MM.1S (cell line): ENCODE measurements around the gene RGS6.

Source experiments
- DNase-seq: peaks from one replicate; pipeline ENCODE4 v3.0.0-alpha.2; 2015
- H2AFZ ChIP-seq: fragments of 300-600 bp; sonication (generic); 2 replicates; pipeline ENCODE4 v1.6.0; 2016; ENCODE audit warnings: antibody characterized with exemption, low read length
- H3F3A ChIP-seq: fragments of 300-600 bp; sonication (generic); 2 replicates; pipeline ENCODE4 v1.6.1; 2016; ENCODE audit warnings: mild to moderate bottlenecking, antibody characterized with exemption, low read length, moderate library complexity, mixed read lengths; ENCODE audit not compliant: insufficient read depth
- H3K27ac ChIP-seq: fragments of 300-600 bp; sonication (generic); 2 replicates; pipeline ENCODE4 v1.5.1; 2016; ENCODE audit warnings: mild to moderate bottlenecking, low read length
- H3K27me3 ChIP-seq: fragments of 300-600 bp; sonication (generic); replicated peaks from 2 replicates; pipeline ENCODE4 v1.6.0; 2016; ENCODE audit warnings: low read length; ENCODE audit not compliant: insufficient read depth
- H3K36me3 ChIP-seq: fragments of 300-600 bp; sonication (generic); replicated peaks from 2 replicates; pipeline ENCODE4 v1.6.1; 2016; ENCODE audit warnings: mild to moderate bottlenecking, low read length, mixed read lengths; ENCODE audit not compliant: insufficient read depth
- H3K4me1 ChIP-seq: fragments of 300-600 bp; sonication (generic); 2 replicates; pipeline ENCODE4 v1.6.1; 2016; ENCODE audit warnings: low read length, mixed read lengths
- H3K4me2 ChIP-seq: fragments of 300-600 bp; sonication (generic); 2 replicates; pipeline ENCODE4 v1.6.0; 2016; ENCODE audit warnings: low read depth, low read length
- H3K4me3 ChIP-seq: fragments of 300-600 bp; sonication (generic); 2 replicates; pipeline ENCODE4 v1.5.1; 2016; ENCODE audit warnings: low read length, mixed read lengths
- H3K79me2 ChIP-seq: fragments of 300-600 bp; sonication (generic); 2 replicates; pipeline ENCODE4 v1.6.1; 2016; ENCODE audit warnings: mixed run types, low read length, mixed read lengths
- H3K9ac ChIP-seq: fragments of 300-600 bp; sonication (generic); 2 replicates; pipeline ENCODE4 v1.6.1; 2016; ENCODE audit warnings: low read length, mixed read lengths
- H3K9me2 ChIP-seq: fragments of 300-600 bp; sonication (generic); replicated peaks from 2 replicates; pipeline ENCODE4 v1.6.1; 2016; ENCODE audit warnings: mild to moderate bottlenecking, low read length, mixed read lengths; ENCODE audit not compliant: insufficient read depth
- H3K9me3 ChIP-seq: fragments of 300-600 bp; sonication (generic); replicated peaks from 2 replicates; pipeline ENCODE4 v1.6.1; 2016; ENCODE audit warnings: mild to moderate bottlenecking, low read length, mixed read lengths; ENCODE audit not compliant: insufficient read depth
- H4K20me1 ChIP-seq: fragments of 300-600 bp; sonication (generic); 2 replicates; pipeline ENCODE4 v1.6.1; 2016; ENCODE audit warnings: mild to moderate bottlenecking, low read length, moderate library complexity, mixed read lengths; ENCODE audit not compliant: insufficient read depth
- EZH2 ChIP-seq: fragments of 300-600 bp; sonication (generic); optimal IDR thresholded peaks from 2 replicates; pipeline ENCODE3; 2017; ENCODE audit warnings: low read depth, mild to moderate bottlenecking, antibody characterized with exemption, low read length, mixed read lengths
- EZH2phosphoT487 ChIP-seq: fragments of 300-600 bp; sonication (generic); IDR thresholded peaks from 2 replicates; pipeline ENCODE4 v1.6.1; 2018; ENCODE audit warnings: antibody characterized with exemption, low read length
- TF ChIP-seq, protein P1 (sequence below): fragments of 300-600 bp; sonication (generic); IDR thresholded peaks from 2 replicates; pipeline ENCODE4 v1.5.1; 2016; ENCODE audit warnings: antibody characterized with exemption, low read length, mixed read lengths

RGS6 gene

GRCh38 chr14:72111911-72112310, 179.7 kb downstream of the RGS6 start:
- no peaks in the 10 kb centered on the region for H3K9me3 ChIP-seq
- H3K27ac ChIP-seq: no peak overlapping the region
- no peak overlapping the region for H2AFZ ChIP-seq
- no peaks in the 10 kb centered on the region for H3K4me1 ChIP-seq
- no peaks in the 10 kb centered on the region for H3K9me2 ChIP-seq
- no peak overlapping the region for H3K4me2 ChIP-seq
- no peak for TF ChIP-seq EZH2
- no peak for TF ChIP-seq EZH2phosphoT487
- TF ChIP-seq, protein P1, sequence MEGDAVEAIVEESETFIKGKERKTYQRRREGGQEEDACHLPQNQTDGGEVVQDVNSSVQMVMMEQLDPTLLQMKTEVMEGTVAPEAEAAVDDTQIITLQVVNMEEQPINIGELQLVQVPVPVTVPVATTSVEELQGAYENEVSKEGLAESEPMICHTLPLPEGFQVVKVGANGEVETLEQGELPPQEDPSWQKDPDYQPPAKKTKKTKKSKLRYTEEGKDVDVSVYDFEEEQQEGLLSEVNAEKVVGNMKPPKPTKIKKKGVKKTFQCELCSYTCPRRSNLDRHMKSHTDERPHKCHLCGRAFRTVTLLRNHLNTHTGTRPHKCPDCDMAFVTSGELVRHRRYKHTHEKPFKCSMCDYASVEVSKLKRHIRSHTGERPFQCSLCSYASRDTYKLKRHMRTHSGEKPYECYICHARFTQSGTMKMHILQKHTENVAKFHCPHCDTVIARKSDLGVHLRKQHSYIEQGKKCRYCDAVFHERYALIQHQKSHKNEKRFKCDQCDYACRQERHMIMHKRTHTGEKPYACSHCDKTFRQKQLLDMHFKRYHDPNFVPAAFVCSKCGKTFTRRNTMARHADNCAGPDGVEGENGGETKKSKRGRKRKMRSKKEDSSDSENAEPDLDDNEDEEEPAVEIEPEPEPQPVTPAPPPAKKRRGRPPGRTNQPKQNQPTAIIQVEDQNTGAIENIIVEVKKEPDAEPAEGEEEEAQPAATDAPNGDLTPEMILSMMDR: no peak
- H3K79me2 ChIP-seq: no peaks in the 10 kb centered on the region
- no peak for DNase-seq
- no peaks in the 10 kb centered on the region for H3K36me3 ChIP-seq
- no peaks in the 10 kb centered on the region for H3K27me3 ChIP-seq
- H3K4me3 ChIP-seq: no peak overlapping the region
- H4K20me1 ChIP-seq: no peaks in the 10 kb centered on the region
- no peaks in the 10 kb centered on the region for H3F3A ChIP-seq
- no peak overlapping the region for H3K9ac ChIP-seq

- H3K9me3 ChIP-seq: no peaks in the 10 kb centered on the region
- no peaks in the 10 kb centered on the region for H3K9me2 ChIP-seq
- no peaks in the 10 kb centered on the region for H3K27me3 ChIP-seq
- H3K9ac ChIP-seq: no peak overlapping the region
- no peak overlapping the region for H3K27ac ChIP-seq
- no peaks in the 10 kb centered on the region for H4K20me1 ChIP-seq
- no peak overlapping the region for H3K4me3 ChIP-seq
- no peaks in the 10 kb centered on the region for H3F3A ChIP-seq
- no peak for DNase-seq
- no peaks in the 10 kb centered on the region for H3K36me3 ChIP-seq
- H3K4me1 ChIP-seq: no peaks in the 10 kb centered on the region
- H2AFZ ChIP-seq: no peak overlapping the region
- no peak overlapping the region for H3K4me2 ChIP-seq
- TF ChIP-seq EZH2 (no peak), EZH2phosphoT487 (no peak)
- TF ChIP-seq, protein P1: no peak
- no peaks in the 10 kb centered on the region for H3K79me2 ChIP-seq
These were observed 186.6 kb downstream of the RGS6 start for GRCh38 chr14:72118841-72119240.

- H3K9me3 ChIP-seq: no peaks in the 10 kb centered on the region
- H3K4me1 ChIP-seq: no peaks in the 10 kb centered on the region
- no peak overlapping the region for H3K9ac ChIP-seq
- TF ChIP-seq, protein P1: no peak
- no peaks in the 10 kb centered on the region for H3K79me2 ChIP-seq
- no peaks in the 10 kb centered on the region for H3K9me2 ChIP-seq
- no peaks in the 10 kb centered on the region for H4K20me1 ChIP-seq
- H3F3A ChIP-seq: no peaks in the 10 kb centered on the region
- no peak for DNase-seq
- no peak overlapping the region for H3K27ac ChIP-seq
- no peak overlapping the region for H3K4me3 ChIP-seq
- H3K36me3 ChIP-seq: no peaks in the 10 kb centered on the region
- no peak overlapping the region for H2AFZ ChIP-seq
- no peaks in the 10 kb centered on the region for H3K27me3 ChIP-seq
- no peak overlapping the region for H3K4me2 ChIP-seq
These were observed 188.1 kb downstream of the RGS6 start for GRCh38 chr14:72120315-72120714.
